Endothelial cell (in vitro differentiated cells): ENCODE data around the gene C11orf21. TPM values are rescaled to one million over a fixed set of nuclear protein-coding genes. Genes with fewer than 3 reads are reported as not detected.

Experiments
- DNase-seq: peaks from one replicate; pipeline ENCODE4 v3.0.0; 2021; ENCODE audit warnings: low spot score
- H3K27ac Mint-ChIP-seq: one replicate; pipeline ENCODE4 v1.8.0; 2021; ENCODE audit warnings: mixed read lengths, inconsistent platforms; ENCODE audit not compliant: unreplicated experiment
- H3K27me3 Mint-ChIP-seq: one replicate; pipeline ENCODE4 v1.8.0; 2021; ENCODE audit warnings: mild to moderate bottlenecking, moderate library complexity, mixed read lengths, inconsistent platforms; ENCODE audit not compliant: unreplicated experiment
- H3K36me3 Mint-ChIP-seq: one replicate; pipeline ENCODE4 v1.8.0; 2021; ENCODE audit warnings: mild to moderate bottlenecking, low read depth, mixed read lengths, inconsistent platforms; ENCODE audit not compliant: unreplicated experiment
- H3K4me1 Mint-ChIP-seq: one replicate; pipeline ENCODE4 v1.8.0; 2021; ENCODE audit warnings: mild to moderate bottlenecking, mixed read lengths, inconsistent platforms; ENCODE audit not compliant: unreplicated experiment
- H3K4me3 Mint-ChIP-seq: one replicate; pipeline ENCODE4 v1.8.0; 2021; ENCODE audit warnings: mild to moderate bottlenecking, mixed read lengths, inconsistent platforms; ENCODE audit not compliant: unreplicated experiment
- H3K9me3 Mint-ChIP-seq: one replicate; pipeline ENCODE4 v1.8.0; 2021; ENCODE audit warnings: mixed read lengths, inconsistent platforms; ENCODE audit not compliant: unreplicated experiment
- total RNA-seq: library from RNA; stranded (reverse); fragmentation: NEBNext Ultra II Directional; extraction: Animal tissue kit (Norgen Biotek cat#: 25700); gene quantifications from one replicate; pipeline ENCODE4 v1.2.1, GENCODE V29; 2021; ENCODE audit not compliant: unreplicated experiment
- TF ChIP-seq, protein P1 (sequence below): fragments of 200-600 bp; sonication (generic); IDR thresholded peaks from one replicate; pipeline ENCODE4 v1.5.0; 2021; ENCODE audit warnings: antibody characterized with exemption; ENCODE audit not compliant: unreplicated experiment

Gene C11orf21
- total RNA-seq, 1 donor from 2014 or later = 0.13 TPM

DNA sequence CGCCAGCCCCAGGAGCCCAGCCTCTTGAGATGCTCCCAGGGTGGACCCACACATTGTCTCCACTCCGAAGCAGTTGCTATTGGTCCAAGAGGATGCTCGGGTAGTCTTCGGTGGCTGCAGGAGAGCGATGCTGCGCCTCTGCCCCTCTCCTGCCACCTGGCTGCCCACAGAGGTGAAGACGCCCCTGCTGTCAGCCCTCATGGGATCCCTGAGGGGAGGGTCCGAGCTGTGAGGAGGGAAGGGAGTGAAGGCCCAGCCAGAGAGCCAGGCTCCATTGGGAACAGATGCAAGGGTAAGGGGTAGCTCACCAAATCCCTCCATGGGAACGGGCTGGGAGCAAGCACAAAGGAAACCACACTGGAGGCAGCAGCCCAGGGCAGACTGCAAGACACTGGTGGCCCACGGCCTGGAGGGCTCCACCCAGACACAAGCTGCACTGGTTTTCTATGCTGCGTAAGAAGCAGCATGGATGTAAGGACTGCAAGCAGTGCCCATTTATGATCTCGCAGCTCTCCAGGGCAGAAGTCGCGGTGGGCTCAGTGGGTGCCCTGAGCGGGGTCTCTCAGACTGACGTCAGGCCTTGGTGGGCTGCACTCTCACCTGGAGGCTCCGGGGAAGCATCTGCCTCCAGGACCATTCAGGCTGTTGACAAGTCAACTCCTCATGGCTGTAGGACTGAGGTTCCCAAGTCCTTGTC, 15.8 kb upstream of the C11orf21 start:
- H3K4me1 Mint-ChIP-seq = no peaks in the 10 kb centered on the region
- DNase-seq = no peak
- TF ChIP-seq, protein P1, sequence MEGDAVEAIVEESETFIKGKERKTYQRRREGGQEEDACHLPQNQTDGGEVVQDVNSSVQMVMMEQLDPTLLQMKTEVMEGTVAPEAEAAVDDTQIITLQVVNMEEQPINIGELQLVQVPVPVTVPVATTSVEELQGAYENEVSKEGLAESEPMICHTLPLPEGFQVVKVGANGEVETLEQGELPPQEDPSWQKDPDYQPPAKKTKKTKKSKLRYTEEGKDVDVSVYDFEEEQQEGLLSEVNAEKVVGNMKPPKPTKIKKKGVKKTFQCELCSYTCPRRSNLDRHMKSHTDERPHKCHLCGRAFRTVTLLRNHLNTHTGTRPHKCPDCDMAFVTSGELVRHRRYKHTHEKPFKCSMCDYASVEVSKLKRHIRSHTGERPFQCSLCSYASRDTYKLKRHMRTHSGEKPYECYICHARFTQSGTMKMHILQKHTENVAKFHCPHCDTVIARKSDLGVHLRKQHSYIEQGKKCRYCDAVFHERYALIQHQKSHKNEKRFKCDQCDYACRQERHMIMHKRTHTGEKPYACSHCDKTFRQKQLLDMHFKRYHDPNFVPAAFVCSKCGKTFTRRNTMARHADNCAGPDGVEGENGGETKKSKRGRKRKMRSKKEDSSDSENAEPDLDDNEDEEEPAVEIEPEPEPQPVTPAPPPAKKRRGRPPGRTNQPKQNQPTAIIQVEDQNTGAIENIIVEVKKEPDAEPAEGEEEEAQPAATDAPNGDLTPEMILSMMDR = no peak
- H3K4me3 Mint-ChIP-seq = no peak overlapping the region
- H3K36me3 Mint-ChIP-seq = no peaks in the 10 kb centered on the region
- H3K27ac Mint-ChIP-seq = no peak overlapping the region
- H3K9me3 Mint-ChIP-seq = no peaks in the 10 kb centered on the region
- H3K27me3 Mint-ChIP-seq = peaks cover 1% of the 10 kb centered on the region

DNA sequence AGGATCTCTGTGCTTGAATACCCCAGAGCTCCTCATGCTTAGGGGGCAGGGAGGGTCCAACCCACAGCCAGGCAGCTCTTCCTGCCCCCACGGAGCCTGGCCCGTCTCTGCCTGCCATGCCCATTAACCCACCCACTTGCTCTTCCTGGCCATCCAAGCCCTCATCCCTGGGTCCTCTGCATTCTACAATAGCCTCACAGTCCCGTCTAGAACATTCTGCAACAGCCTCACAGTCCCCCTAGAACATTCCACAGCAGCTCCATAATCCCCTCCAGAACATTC, 15.2 kb upstream of the C11orf21 start:
- no peak overlapping the region for H3K27ac Mint-ChIP-seq
- TF ChIP-seq, protein P1 = no peak
- no peaks in the 10 kb centered on the region for H3K27me3 Mint-ChIP-seq
- no peak for DNase-seq
- no peaks in the 10 kb centered on the region for H3K4me1 Mint-ChIP-seq
- H3K36me3 Mint-ChIP-seq = no peaks in the 10 kb centered on the region
- H3K4me3 Mint-ChIP-seq = no peak overlapping the region
- no peaks in the 10 kb centered on the region for H3K9me3 Mint-ChIP-seq

DNA sequence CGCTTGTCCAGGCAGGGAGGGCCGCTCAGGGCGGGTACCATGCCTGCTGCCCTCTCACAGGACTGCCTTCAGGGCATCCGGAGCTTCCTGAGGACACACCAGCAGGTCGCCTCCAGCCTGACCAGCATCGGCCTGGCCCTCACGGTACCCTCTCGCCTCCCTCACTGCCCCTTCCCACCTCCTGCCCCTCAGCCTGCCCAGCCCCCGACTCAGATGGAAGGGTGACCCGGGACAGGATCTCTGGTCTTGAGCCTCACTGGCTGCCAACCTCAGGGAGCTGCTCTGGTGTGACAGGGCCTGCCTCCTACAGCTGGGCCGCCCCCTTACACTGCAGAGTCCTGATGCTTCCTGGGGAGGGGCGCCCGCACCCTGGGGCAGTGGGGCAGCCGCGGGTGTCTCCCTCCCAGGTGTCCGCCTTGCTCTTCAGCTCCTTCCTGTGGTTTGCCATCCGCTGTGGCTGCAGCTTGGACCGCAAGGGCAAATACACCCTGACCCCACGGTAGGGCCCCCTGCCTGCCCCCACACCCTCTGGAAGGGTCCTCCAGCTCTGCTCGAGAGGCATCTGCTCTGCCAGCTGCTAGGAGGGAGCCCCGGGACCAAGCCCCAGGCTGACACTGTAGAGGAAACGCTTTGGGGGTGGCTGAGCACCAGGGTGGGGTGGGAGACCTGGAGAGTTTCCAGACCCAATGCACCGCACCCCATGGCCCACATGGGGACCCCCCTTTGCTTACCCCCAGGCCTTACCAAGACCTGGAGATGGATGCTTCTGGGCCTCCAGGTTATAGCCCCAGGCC, 14.6 kb upstream of the C11orf21 start:
- DNase-seq = no peak
- H3K4me3 Mint-ChIP-seq = no peak overlapping the region
- TF ChIP-seq, protein P1 = no peak
- H3K27ac Mint-ChIP-seq = no peak overlapping the region
- H3K36me3 Mint-ChIP-seq = no peaks in the 10 kb centered on the region
- H3K9me3 Mint-ChIP-seq = no peaks in the 10 kb centered on the region
- no peaks in the 10 kb centered on the region for H3K4me1 Mint-ChIP-seq
- H3K27me3 Mint-ChIP-seq = no peaks in the 10 kb centered on the region

DNA sequence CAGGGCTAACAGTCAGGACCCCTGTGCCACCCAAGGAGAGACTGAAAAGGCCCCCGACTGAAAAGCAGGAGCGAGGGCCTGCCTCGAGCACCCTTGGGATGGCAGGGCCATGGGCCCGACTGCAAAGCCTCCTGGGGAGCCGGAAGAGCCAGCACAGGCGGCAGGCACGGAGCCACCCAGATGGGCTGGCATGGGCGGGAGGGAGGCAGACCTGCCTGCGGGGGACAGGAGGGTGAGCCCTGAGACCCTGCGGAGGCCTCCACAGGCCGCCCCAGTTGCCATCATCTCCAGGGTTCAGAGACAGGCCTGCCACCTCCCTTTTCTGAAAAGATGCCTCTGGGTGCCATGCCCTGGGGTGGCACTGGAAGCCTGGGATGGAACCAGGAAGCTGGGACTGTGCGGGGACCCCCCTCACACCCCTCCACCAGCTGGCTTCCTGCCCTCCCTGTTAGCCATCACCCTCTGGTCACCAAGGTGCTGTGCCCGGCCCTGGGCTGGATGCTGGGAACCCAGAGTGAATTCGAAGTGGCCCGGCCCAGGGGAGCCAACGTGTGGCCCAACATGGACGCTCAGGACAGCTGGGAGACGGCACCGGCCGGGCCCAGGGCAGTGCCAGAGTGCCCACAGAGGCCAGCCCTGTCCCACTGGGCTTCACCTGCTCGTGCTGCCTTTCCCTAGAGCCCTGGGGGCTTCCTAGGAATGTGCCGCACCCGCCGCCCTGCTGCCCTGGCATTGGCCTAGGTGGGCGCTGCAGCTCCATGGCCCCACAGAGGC, 13.9 kb upstream of the C11orf21 start:
- H3K4me3 Mint-ChIP-seq = no peak overlapping the region

More for the DNA sequence above, 13.9 kb upstream of the C11orf21 start:
- Mint-ChIP-seq H3K27ac (no peak overlapping the region), H3K4me1 (no peaks in the 10 kb centered on the region), H3K9me3 (no peaks in the 10 kb centered on the region), H3K27me3 (no peaks in the 10 kb centered on the region), H3K36me3 (no peaks in the 10 kb centered on the region)
- TF ChIP-seq, protein P1 = no peak
- no peak for DNase-seq
